ENCODE results near the gene BIN1.

DNA sequence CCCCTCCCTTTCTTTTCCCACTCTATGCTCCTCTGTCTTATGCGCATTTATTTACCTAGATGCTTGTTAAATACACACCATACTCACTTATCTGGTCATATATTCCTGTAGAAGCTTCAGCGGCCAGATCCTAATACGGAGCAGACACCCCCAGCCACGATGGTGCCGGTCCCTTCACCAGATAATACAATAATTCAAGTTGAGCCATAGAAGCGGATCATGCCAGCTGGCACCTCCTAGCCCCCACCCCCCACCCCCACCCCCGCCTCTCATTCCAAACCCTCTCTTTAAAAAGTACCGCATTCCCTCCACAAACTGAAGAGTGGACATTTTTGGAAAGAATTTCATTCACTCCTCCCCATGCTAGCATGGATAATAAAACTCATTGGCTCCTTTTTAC is 95.2 kb downstream of the BIN1 start:
- TF ChIP-seq CTCF (IDR thresholded peaks at IDR 0.05; ENCODE audit: low read length) (no peak), EZH2phosphoT487 (IDR thresholded peaks at IDR 0.05; ENCODE audit: low read length) (no peak), EZH2 (optimal IDR thresholded peaks at IDR 0.05; ENCODE audit: low read depth, low read length) (no peak)
